ENCODE measurements around the gene ADCY7. TPM values are rescaled to one million over a fixed set of nuclear protein-coding genes. Genes with fewer than 3 reads are reported as not detected.

ADCY7 gene
- total RNA-seq, 1 donor from 2014 or later, result 128 TPM

GRCh38 chr16:50334106-50334975, 68.0 kb downstream of the ADCY7 start:
- Mint-ChIP-seq H3K27me3 (no peaks in the 10 kb centered on the region), H3K9me3 (peaks cover 4% of the 10 kb centered on the region), H3K36me3 (ENCODE audit: low read depth) (peaks cover 73% of the 10 kb centered on the region), H3K4me1 (peaks cover 85% of the 10 kb centered on the region), H3K27ac (peak overlapping the region; percentile 91), H3K4me3 (peak overlapping the region; percentile 2)
- TF ChIP-seq CTCF (IDR thresholded peaks at IDR 0.05), result no peak
- ChIA-PET POLR2A (no interaction called here), CTCF (no interaction called here)
- DNase-seq, result no peak
- intact Hi-C loops (cut with micrococcal nuclease), result no loop called here
- peak; percentile 47 for ATAC-seq (ENCODE audit: low read depth)

GRCh38 chr16:50335196-50335958, 69.0 kb downstream of the ADCY7 start:
- H3K9me3 Mint-ChIP-seq, result peaks cover 4% of the 10 kb centered on the region
- peak overlapping the region; percentile 91 for H3K27ac Mint-ChIP-seq
- DNase-seq (no peak), ATAC-seq (ENCODE audit: low read depth) (peak; percentile 84)
- POLR2A ChIA-PET, result no interaction called here
- TF ChIP-seq CTCF (IDR thresholded peaks at IDR 0.05), result no peak
- peaks cover 69% of the 10 kb centered on the region for H3K36me3 Mint-ChIP-seq (ENCODE audit: low read depth)
- peaks cover 76% of the 10 kb centered on the region for H3K4me1 Mint-ChIP-seq
- H3K4me3 Mint-ChIP-seq, result peak overlapping the region; percentile 56
- no peaks in the 10 kb centered on the region for H3K27me3 Mint-ChIP-seq
- intact Hi-C loops (cut with micrococcal nuclease), result loop anchor here (1.0 kb wide), 1 partner anchor 8 kb away; no protein-coding TSS in a partner anchor
- CTCF ChIA-PET, result no interaction called here

- no peak for DNase-seq
- CTCF ChIA-PET, result interaction anchor here (0.6 to 2.5 kb wide), 2 partner anchors 19 to 23 kb away, joined by 3 to 10 read pairs; no protein-coding TSS in a partner anchor
- H3K27ac Mint-ChIP-seq, result peak overlapping the region; percentile 88
- H3K27me3 Mint-ChIP-seq, result no peaks in the 10 kb centered on the region
- intact Hi-C loops (cut with micrococcal nuclease), result no loop called here
- H3K4me1 Mint-ChIP-seq, result peaks cover 64% of the 10 kb centered on the region
- peaks cover 62% of the 10 kb centered on the region for H3K36me3 Mint-ChIP-seq (ENCODE audit: low read depth)
- H3K9me3 Mint-ChIP-seq, result peaks cover 4% of the 10 kb centered on the region
- POLR2A ChIA-PET, result interaction anchor here (0.7 kb wide), 1 partner anchor 86 kb away, joined by 4 read pairs; no protein-coding TSS in a partner anchor
- no peak overlapping the region for H3K4me3 Mint-ChIP-seq
- no peak for TF ChIP-seq CTCF (IDR thresholded peaks at IDR 0.05)
- no peak for ATAC-seq (ENCODE audit: low read depth)
These were observed 70.5 kb downstream of the ADCY7 start for GRCh38 chr16:50336884-50337283.

- Mint-ChIP-seq H3K9me3 (no peaks in the 10 kb centered on the region), H3K36me3 (ENCODE audit: low read depth) (peaks cover 59% of the 10 kb centered on the region), H3K27me3 (no peaks in the 10 kb centered on the region), H3K4me3 (peak overlapping the region; percentile 35), H3K27ac (peak overlapping the region; percentile 88), H3K4me1 (peaks cover 50% of the 10 kb centered on the region)
- ChIA-PET POLR2A (interaction anchor here (0.6 to 0.8 kb wide), 2 partner anchors 9 to 83 kb away, joined by 4 read pairs; no protein-coding TSS in a partner anchor), CTCF (interaction anchor here (0.7 to 2.5 kb wide), 4 partner anchors 11 to 17 kb away, joined by 3 to 10 read pairs (median 6); no protein-coding TSS in a partner anchor)
- intact Hi-C loops (cut with micrococcal nuclease), result loop anchor here (2.0 kb wide), 1 partner anchor 14 kb away; no protein-coding TSS in a partner anchor
- DNase-seq (no peak), ATAC-seq (ENCODE audit: low read depth) (no peak)
- no peak for TF ChIP-seq CTCF (IDR thresholded peaks at IDR 0.05)
These were observed 72.2 kb downstream of the ADCY7 start for GRCh38 chr16:50338371-50339231.

Measured in activated B cell treated with CpG ODN at 0.5 μM for 24 hours (primary cell).